ENCODE results near the gene NOL11. TPM values are rescaled to one million over a fixed set of nuclear protein-coding genes. Genes with fewer than 3 reads are reported as not detected.

Gene NOL11
- total RNA-seq, 1 donor from 2014 or later = 32.8 TPM

GRCh38 chr17:67678414-67678813 is 39.3 kb upstream of the NOL11 start:
- peaks cover 12% of the 10 kb centered on the region for H3K36me3 ChIP-seq
- ATAC-seq (no peak), DNase-seq (no peak)
- H3K27me3 ChIP-seq (ENCODE audit: low read depth) = no peaks in the 10 kb centered on the region
- H3K4me3 ChIP-seq = no peak overlapping the region
- intact Hi-C loops (cut with DNase I) = no loop called here
- no peaks in the 10 kb centered on the region for H3K9me3 ChIP-seq
- TF ChIP-seq CTCF (IDR thresholded peaks at IDR 0.05) = no peak
- H3K4me1 ChIP-seq = no peaks in the 10 kb centered on the region
- H3K27ac ChIP-seq = no peak overlapping the region

- Histone ChIP-seq H3K4me1 (no peaks in the 10 kb centered on the region), H3K27me3 (ENCODE audit: low read depth) (no peaks in the 10 kb centered on the region), H3K27ac (no peak overlapping the region), H3K4me3 (no peak overlapping the region), H3K9me3 (no peaks in the 10 kb centered on the region), H3K36me3 (peaks cover 11% of the 10 kb centered on the region)
- TF ChIP-seq CTCF (IDR thresholded peaks at IDR 0.05) = no peak
- intact Hi-C loops (cut with DNase I) = no loop called here
- DNase-seq (no peak), ATAC-seq (no peak)
Measured at GRCh38 chr17:67679225-67679624, 38.5 kb upstream of the NOL11 start.

- Histone ChIP-seq H3K4me3 (no peak overlapping the region), H3K9me3 (no peaks in the 10 kb centered on the region), H3K27ac (no peak overlapping the region), H3K27me3 (ENCODE audit: low read depth) (no peaks in the 10 kb centered on the region), H3K4me1 (no peaks in the 10 kb centered on the region), H3K36me3 (peaks cover 11% of the 10 kb centered on the region)
- ATAC-seq = no peak
- no peak for TF ChIP-seq CTCF (IDR thresholded peaks at IDR 0.05)
- intact Hi-C loops (cut with DNase I) = no loop called here
- no peak for DNase-seq
Measured at GRCh38 chr17:67679721-67680120, 38.0 kb upstream of the NOL11 start.

GRCh38 chr17:67680445-67681224 is 37.1 kb upstream of the NOL11 start:
- H3K4me1 ChIP-seq = no peaks in the 10 kb centered on the region
- H3K9me3 ChIP-seq = no peaks in the 10 kb centered on the region
- no peak for DNase-seq
- H3K27ac ChIP-seq = no peak overlapping the region
- intact Hi-C loops (cut with DNase I) = no loop called here
- ATAC-seq = no peak
- no peaks in the 10 kb centered on the region for H3K27me3 ChIP-seq (ENCODE audit: low read depth)
- H3K4me3 ChIP-seq = no peak overlapping the region
- peaks cover 11% of the 10 kb centered on the region for H3K36me3 ChIP-seq
- TF ChIP-seq CTCF (IDR thresholded peaks at IDR 0.05) = no peak

- DNase-seq (no peak), ATAC-seq (no peak)
- intact Hi-C loops (cut with DNase I) = no loop called here
- H3K36me3 ChIP-seq = peaks cover 14% of the 10 kb centered on the region
- no peaks in the 10 kb centered on the region for H3K27me3 ChIP-seq (ENCODE audit: low read depth)
- no peaks in the 10 kb centered on the region for H3K4me1 ChIP-seq
- TF ChIP-seq CTCF (IDR thresholded peaks at IDR 0.05) = no peak
- no peaks in the 10 kb centered on the region for H3K9me3 ChIP-seq
- H3K4me3 ChIP-seq = no peak overlapping the region
- H3K27ac ChIP-seq = no peak overlapping the region
Measured at GRCh38 chr17:67682196-67682595, 35.5 kb upstream of the NOL11 start.
